ENCODE results near the gene TMEM39B.
"Not testable (repeated sequence)": the region's sequence is repeated elsewhere in the genome, so short reads cannot be mapped to it uniquely, and the experiment has no call there.

Gene TMEM39B

GRCh38 chr1:32071758-32072621, 749 bp upstream of the TMEM39B start:
- FAIRE-seq = no peak

DNA sequence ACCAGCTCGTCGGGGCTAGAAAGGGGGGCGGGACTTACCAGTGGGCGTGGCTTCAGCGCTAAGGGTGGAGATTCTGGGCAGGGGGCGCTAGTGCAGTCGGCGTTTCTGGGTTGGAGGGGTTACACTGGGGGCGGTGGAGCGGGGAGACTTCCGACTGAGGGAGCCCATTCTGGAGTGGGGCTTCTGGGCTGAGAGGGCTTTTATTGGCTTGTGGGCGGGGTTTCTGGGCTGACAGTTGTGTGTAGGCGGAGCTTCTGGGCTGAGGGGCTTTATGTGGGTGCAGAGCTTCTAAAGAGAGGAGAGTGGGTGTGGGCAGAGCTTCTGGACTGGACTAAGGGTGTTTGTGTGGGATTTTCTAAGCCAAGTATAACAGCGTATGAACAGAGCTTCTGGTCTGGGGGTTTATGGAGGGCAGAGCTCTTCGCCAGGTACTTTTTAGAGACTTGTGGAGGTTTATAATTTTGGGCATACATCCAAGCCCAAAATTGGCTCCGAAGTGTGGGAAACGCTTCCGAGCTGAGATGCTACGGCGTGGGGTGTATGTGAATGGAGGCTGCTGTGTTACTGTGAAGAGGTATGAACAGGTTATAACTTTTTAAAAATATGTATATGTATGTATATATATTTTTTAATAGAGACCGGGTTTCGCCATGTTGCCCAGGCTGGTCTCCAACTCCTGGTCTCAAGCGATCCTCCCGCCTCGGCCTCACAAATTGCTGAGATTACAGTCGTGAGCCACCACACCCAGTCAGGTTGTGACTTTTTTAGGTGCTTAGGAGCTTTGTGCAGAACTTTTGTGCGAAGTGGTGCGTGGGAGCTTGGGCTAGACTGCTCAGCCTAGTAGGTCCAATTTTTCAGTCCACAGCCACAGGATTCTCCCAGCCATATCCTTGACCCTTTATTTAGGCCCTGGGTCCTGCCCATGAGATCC, 825 bp downstream of the TMEM39B start:
- FAIRE-seq = no peak

- no peak for FAIRE-seq
Measured at GRCh38 chr1:32074841-32075240, 2.1 kb downstream of the TMEM39B start.

DNA sequence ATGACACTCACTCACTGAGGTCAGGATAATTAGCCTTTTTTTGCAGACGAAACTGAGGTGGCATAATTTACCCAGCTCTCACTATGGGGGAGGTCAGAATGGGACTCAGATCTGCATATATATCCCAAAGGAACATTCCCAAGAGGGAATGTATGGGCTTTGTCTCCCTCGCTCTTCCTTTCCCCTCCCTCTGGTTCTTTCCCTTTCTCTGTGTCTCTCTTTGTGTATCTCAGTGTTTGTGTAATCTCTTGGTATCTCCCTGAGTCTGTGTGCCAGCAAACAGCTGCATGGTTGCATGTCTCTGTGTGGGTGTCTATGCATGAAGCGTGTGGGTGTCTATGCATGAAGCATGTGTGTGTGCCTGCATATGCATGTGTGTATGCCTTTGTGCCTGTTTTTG, 4.7 kb downstream of the TMEM39B start:
- no peak for FAIRE-seq

DNA sequence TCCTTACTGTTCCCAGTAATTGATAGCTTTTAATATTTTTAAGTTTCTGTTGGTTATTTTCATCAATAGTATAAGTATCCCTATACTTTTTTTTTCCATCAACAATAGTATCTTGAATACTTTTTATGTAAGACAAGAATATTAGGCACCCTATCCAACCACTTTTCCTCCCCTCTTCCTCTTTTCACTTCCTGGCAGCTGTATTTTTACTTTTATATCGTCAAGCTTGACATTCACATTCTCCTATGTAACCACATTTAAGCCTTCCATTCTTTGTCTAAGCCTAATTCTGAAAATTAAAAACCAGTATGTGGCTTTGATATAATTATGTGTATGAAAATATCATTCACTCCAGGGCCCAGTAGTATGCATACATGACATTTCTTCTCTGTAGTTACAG, 9.3 kb downstream of the TMEM39B start:
- no peak for FAIRE-seq

DNA sequence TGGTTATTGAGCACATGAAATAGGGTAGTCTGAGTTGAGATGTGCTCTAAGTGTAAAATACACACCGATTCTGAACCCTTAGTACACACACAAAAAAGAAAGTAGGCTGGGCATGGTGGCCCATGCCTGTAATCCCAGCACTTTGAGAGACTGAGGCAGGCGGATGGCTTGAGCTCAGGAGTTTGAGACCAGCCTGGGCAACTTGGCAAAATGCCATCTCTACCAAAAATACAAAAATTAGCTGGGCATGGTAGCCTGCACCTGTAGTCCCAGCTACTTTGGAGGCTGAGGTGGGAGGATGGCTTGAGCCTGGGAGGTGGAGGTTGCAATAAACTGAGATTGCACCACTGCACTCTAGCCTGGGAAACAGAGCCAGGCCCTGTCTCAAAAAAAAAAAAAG, 13.6 kb downstream of the TMEM39B start:
- not testable (repeated sequence) for FAIRE-seq

DNA sequence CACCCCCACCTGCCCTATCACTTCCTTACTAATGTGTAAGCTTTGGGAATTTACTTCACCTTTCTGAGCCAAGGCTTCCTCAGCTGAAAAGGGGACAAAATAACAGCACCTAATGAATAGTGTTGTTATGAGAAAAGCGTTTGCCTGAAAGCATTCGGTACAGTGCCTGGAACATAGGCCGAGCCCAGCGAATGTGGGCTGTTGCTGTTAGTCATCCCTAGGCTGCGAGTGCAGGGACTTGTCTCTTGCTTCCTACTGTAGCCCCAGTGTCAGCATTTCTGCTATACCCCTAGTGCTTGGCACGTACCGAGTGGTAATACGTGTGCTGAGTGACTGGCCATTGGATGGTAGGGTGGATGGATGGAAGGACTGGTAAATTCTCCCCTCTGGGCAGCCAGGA, 18.4 kb downstream of the TMEM39B start:
- no peak for FAIRE-seq

GRCh38 chr1:32091591-32091990, 18.9 kb downstream of the TMEM39B start:
- no peak for FAIRE-seq

DNA sequence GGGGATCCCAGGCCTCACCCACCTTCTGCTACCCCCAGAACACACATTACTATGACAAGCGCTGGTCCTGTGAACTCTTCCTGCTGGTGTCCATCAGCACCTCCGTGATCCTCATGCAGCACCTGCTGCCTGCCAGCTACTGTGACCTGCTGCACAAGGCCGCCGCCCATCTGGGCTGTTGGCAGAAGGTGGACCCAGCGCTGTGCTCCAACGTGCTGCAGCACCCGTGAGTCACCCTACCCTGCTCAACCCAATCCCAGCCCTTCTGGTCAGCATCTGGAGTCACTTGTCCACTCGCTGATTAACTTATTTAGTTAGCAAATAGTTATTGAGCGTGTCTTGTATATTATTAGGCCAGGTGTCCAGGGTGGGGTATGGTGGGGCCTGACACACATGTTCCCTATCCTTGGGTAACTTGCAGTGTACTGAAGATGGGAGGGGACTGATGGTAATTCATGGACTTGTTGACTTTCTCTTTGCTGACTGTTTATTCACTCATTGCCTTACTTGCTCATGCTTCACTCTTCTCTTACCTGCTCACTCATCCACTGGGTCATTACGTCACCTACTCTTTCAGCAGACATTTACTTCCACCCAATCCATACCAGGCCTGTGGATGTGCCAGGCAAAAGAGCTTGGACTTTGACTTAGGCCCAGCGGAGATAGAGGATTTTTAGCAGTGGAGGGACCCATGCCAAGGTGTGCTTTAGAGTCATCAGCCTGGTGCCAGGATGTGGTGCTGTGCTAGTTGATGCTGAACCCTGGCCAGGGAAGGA, 22.2 kb downstream of the TMEM39B start:
- peak; percentile 95 for FAIRE-seq

- FAIRE-seq = no peak
Measured at GRCh38 chr1:32099426-32099825, 26.7 kb downstream of the TMEM39B start.

DNA sequence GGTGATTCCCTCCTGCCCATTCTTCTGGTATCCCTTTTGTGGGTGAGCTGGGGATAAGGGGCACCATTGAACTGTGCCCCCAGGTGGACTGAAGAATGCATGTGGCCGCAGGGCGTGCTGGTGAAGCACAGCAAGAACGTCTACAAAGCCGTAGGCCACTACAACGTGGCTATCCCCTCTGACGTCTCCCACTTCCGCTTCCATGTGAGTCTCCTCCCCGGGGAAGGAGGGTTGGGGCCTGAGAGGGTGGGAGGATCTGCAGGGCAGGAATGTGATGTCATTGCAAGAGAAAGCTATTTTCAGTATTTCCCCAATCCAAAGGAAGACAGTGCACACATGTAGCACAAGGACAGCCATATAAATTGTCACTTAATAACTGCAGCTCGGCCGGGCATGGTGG, 27.6 kb downstream of the TMEM39B start:
- no peak for FAIRE-seq

DNA sequence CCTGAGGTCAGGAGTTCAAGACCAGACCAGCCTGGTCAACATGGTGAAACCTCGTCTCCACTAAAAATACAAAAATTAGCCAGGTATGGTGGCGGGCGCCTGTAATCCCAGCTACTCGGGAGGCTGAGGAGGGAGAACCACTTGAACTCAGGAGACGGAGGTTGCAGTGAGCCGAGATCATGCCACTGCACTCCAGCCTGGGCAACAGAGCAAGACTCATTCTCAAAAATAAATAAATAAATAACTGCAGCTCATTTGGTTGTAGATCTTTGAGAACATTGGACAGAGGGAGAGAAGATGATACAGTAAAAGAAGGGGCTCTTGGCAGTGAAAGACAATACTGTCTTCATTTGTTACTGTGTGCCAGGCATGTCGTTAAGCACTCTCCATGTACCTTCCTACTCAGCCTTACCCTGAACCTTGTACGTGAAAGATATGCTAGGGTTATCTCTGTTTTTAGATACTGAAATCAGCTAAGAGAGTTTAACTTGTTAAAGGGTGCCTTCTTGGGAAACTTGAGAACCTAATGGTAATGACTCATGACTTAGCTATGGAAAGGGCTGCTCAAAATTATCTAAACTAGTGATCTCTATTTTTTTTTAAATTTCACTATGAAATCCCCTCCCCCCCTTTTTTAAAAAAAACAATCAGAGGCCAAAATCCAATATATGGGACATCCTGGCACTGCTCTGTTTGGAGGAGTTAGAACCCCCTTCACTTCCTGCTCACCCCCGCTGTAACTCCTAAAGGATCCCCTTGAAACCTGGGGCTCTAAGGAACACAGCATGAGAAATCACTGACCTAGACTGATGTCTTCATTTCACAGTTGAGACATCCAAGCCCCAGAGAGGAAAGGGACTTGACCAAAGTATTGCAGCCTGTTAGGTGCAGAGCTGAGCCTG, 28.3 kb downstream of the TMEM39B start:
- no peak for FAIRE-seq

GRCh38 chr1:32104127-32104526, 31.4 kb downstream of the TMEM39B start:
- no peak for FAIRE-seq

GRCh38 chr1:32105338-32105737, 32.6 kb downstream of the TMEM39B start:
- no peak for FAIRE-seq

GRCh38 chr1:32106663-32107275, 34.0 kb downstream of the TMEM39B start:
- FAIRE-seq = no peak

DNA sequence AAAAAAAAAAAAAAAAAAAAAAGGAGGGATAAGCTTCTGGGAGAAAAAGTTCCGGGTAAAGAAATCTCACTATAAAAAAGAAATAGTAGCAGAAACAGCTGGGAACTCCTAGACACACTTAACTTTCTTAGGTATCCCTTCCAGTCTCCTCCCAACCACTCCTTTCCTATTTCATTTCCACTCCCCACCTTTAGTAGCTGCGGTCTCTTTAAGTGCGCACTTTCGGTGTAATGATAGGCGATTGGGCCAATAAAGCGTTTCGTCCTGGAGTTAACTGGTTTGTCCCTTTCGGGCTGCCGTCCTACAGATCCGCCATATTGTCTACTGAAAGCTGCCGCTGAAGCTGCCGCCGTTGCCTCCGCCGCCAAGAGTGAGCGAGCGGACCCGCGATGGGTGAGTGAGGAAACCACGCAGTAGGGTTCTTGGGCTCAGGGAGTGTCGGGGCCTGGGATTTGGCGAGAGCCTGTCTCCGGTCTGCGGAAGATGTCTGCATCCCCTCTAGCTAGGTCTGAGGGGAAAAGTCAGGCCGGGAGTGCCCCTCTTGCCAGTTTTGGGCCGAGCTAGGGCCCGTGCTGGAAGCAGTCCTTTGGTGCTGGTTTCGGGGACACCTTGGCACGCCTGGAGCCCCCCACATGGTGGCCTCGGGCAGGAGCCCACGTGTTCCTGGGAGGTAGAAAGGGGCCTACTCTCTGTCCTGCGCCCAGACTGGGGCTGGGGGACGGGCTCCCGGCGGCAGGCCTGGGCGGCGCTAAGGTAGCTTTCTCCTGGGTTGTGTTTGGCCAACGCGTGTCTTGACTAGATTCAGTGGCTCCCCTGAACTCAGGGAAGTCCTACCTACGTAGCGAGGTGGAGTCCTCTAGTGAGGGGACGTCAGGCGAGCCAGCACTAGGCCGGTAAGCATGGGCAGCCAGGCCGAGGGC, 35.3 kb downstream of the TMEM39B start, which contains the start of gene KPNA6:
Gene KPNA6 (plus strand): TSS at position 315 of the 920 bp plus-strand sequence. CDS start 75 bp downstream, at position 390.
- FAIRE-seq = no peak

- no peak for FAIRE-seq
Measured at GRCh38 chr1:32111040-32111623, 38.4 kb downstream of the TMEM39B start.

- no peak for FAIRE-seq
Measured at GRCh38 chr1:32111789-32112188, 39.0 kb downstream of the TMEM39B start.

- FAIRE-seq = no peak
Measured at GRCh38 chr1:32112806-32113375, 40.2 kb downstream of the TMEM39B start.

Measured in islet of Langerhans (tissue), 1 donor.